GM12878 (cell line): ENCODE measurements around the gene RALBP1.

Source experiments
- CHD4 ChIP-seq: fragments of 200-600 bp; sonication (generic); IDR thresholded peaks from 2 replicates; pipeline ENCODE4 v1.6.1; 2016; ENCODE audit warnings: mild to moderate bottlenecking
- CTCF ChIP-seq, 3 experiments: IDR thresholded peaks in 2 of 3; conservative IDR thresholded peaks in 1 of 3; 2 replicates each; pipeline ENCODE4 v1.5.1; 2011; ENCODE audit warnings: low read depth in 3 of 3, low read length in 3 of 3, mild to moderate bottlenecking in 3 of 3, control low read depth in 2 of 3, moderate library complexity in 2 of 3, inconsistent platforms in 1 of 3, mixed read lengths in 1 of 3; ENCODE audit not compliant: control insufficient read depth in 2 of 3, insufficient read depth in 1 of 3; ENCODE audit errors: extremely low read depth in 1 of 3
- DPF2 ChIP-seq: fragments of 450-650 bp; IDR thresholded peaks from 2 replicates; pipeline ENCODE4 v1.6.1; 2017; ENCODE audit warnings: mild to moderate bottlenecking
- EED ChIP-seq: sonication (generic); IDR thresholded peaks from 2 replicates; pipeline ENCODE4 v1.6.1; 2016; ENCODE audit warnings: antibody characterized with exemption, low read depth
- EZH2 ChIP-seq: IDR thresholded peaks from 2 replicates; pipeline ENCODE4 v1.6.1; 2012; ENCODE audit warnings: low read depth, mild to moderate bottlenecking, control low read depth, inconsistent platforms, low read length, borderline replicate concordance; ENCODE audit not compliant: control insufficient read depth
- IRF3 ChIP-seq: fragments of 450-650 bp; IDR thresholded peaks from 2 replicates; pipeline ENCODE4 v1.6.1; 2014; ENCODE audit warnings: mild to moderate bottlenecking
- MYC ChIP-seq: IDR thresholded peaks from 2 replicates; pipeline ENCODE4 v1.6.1; 2011; ENCODE audit warnings: mild to moderate bottlenecking, low read length, moderate library complexity, inconsistent platforms; ENCODE audit not compliant: insufficient read depth, insufficient replicate concordance, insufficient read length, severe bottlenecking
- NRF1 ChIP-seq: conservative IDR thresholded peaks from 2 replicates; pipeline ENCODE4 v1.6.1; 2011; ENCODE audit warnings: mild to moderate bottlenecking, low read depth, low read length, improper control_type of control experiment
- POLR2A ChIP-seq: IDR thresholded peaks from 2 replicates; pipeline ENCODE4 v1.6.1; 2011; ENCODE audit warnings: low read depth, mild to moderate bottlenecking, low read length
- SP1 ChIP-seq: IDR thresholded peaks from one replicate; pipeline ENCODE4 v1.6.1; 2011; ENCODE audit warnings: low read depth, low read length
- TAF1 ChIP-seq: IDR thresholded peaks from 2 replicates; pipeline ENCODE4 v1.6.1; 2011; ENCODE audit warnings: mild to moderate bottlenecking, low read depth, low read length, borderline replicate concordance
- USF2 ChIP-seq: IDR thresholded peaks from 2 replicates; pipeline ENCODE4 v1.6.1; 2011; ENCODE audit warnings: low read depth, low read length, improper control_type of control experiment, borderline replicate concordance

- TF ChIP-seq CTCF (IDR thresholded peaks at IDR 0.05 in 2 of 3, conservative IDR thresholded peaks at IDR 0.05 in 1 of 3; ENCODE audit: control insufficient read depth in 2 of 3, extremely low read depth in 1 of 3, insufficient read depth in 1 of 3, low read depth in 3 of 3, low read length in 3 of 3) = no peak
- no peak for TF ChIP-seq IRF3
- TF ChIP-seq EZH2 = no peak
- TF ChIP-seq SP1 = no peak
- TF ChIP-seq DPF2 = no peak
- TF ChIP-seq POLR2A = no peak
- no peak for TF ChIP-seq CHD4
- no peak for TF ChIP-seq EED
- no peak for TF ChIP-seq MYC
- TF ChIP-seq TAF1 = no peak
- TF ChIP-seq USF2 = no peak
- TF ChIP-seq NRF1 = no peak
Observed at GRCh38 chr18:9537677-9538076, 62.4 kb downstream of the RALBP1 start.
